AG09309 (cell line): ENCODE data around the gene ZNF581.

Source experiments
- DNase-seq: peaks from one replicate; pipeline ENCODE4 v3.0.0-alpha.2; 2010; ENCODE audit warnings: low read depth
- H3K4me3 ChIP-seq: 2 replicates; pipeline ENCODE4 v1.5.1; 2011; ENCODE audit warnings: mild to moderate bottlenecking, low read depth, low read length, moderate library complexity; ENCODE audit not compliant: control insufficient read depth
- TF ChIP-seq, protein P1 (sequence below): IDR thresholded peaks from 2 replicates; pipeline ENCODE4 v1.5.1; 2011; ENCODE audit warnings: mild to moderate bottlenecking, low read depth, low read length, inconsistent platforms; ENCODE audit not compliant: insufficient read depth, control insufficient read depth; ENCODE audit errors: missing control alignments

The ZNF581 gene

DNA sequence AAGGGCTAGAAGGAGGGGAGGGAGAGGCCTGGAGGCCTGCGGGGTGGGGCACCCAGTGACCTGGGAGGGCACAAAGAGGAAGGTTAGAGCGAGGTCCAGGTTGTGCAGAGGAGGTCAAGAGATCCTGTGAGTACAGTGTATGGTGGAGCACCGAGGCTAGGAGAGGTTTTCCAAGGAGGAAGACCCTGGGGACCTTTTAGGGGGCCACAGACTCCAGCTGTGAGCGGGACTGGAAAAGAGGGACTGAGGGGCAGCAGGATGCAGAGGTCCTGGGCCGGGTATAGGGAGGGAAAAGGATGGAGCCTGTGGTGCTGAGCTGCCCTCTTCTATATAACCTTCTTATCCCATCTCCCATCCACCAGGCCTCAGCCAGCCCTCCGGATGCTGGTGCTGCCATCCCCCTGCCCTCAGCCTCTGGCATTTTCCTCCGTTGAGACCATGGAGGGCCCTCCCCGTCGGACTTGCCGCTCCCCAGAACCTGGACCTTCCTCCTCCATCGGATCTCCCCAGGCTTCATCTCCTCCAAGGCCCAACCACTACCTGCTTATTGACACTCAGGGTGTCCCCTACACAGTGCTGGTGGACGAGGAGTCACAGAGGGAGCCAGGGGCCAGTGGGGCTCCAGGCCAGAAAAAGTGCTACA, 863 bp downstream of the ZNF581 start:
- TF ChIP-seq, protein P1, sequence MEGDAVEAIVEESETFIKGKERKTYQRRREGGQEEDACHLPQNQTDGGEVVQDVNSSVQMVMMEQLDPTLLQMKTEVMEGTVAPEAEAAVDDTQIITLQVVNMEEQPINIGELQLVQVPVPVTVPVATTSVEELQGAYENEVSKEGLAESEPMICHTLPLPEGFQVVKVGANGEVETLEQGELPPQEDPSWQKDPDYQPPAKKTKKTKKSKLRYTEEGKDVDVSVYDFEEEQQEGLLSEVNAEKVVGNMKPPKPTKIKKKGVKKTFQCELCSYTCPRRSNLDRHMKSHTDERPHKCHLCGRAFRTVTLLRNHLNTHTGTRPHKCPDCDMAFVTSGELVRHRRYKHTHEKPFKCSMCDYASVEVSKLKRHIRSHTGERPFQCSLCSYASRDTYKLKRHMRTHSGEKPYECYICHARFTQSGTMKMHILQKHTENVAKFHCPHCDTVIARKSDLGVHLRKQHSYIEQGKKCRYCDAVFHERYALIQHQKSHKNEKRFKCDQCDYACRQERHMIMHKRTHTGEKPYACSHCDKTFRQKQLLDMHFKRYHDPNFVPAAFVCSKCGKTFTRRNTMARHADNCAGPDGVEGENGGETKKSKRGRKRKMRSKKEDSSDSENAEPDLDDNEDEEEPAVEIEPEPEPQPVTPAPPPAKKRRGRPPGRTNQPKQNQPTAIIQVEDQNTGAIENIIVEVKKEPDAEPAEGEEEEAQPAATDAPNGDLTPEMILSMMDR: no peak

GRCh38 chr19:55644842-55645511, 1.5 kb downstream of the ZNF581 start:
- TF ChIP-seq, protein P1: no peak
- DNase-seq: no peak
- peak overlapping the region; percentile 78 for H3K4me3 ChIP-seq

More for the DNA sequence above, 863 bp downstream of the ZNF581 start:
- peak overlapping the region; percentile 78 for H3K4me3 ChIP-seq
- DNase-seq: no peak

DNA sequence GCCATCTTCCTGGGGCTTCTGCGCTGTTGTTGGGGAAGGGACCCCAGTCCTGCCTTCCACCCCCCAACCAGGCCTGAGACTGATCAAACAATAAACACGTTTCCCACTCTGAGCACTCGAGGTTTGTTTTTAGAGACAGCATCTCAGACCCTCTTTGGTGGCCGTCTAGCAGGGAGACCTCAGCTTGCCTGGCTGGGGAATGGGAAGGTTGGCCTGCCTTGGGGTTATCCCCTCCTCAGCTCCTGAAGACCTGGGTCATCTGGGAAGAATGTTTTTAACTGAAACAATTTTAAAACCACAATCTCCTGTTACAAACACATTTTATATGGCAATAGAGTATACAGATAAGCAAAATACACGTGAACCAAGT, 2.0 kb downstream of the ZNF581 start:
- no peak overlapping the region for H3K4me3 ChIP-seq
- no peak for DNase-seq
- TF ChIP-seq, protein P1: no peak

DNA sequence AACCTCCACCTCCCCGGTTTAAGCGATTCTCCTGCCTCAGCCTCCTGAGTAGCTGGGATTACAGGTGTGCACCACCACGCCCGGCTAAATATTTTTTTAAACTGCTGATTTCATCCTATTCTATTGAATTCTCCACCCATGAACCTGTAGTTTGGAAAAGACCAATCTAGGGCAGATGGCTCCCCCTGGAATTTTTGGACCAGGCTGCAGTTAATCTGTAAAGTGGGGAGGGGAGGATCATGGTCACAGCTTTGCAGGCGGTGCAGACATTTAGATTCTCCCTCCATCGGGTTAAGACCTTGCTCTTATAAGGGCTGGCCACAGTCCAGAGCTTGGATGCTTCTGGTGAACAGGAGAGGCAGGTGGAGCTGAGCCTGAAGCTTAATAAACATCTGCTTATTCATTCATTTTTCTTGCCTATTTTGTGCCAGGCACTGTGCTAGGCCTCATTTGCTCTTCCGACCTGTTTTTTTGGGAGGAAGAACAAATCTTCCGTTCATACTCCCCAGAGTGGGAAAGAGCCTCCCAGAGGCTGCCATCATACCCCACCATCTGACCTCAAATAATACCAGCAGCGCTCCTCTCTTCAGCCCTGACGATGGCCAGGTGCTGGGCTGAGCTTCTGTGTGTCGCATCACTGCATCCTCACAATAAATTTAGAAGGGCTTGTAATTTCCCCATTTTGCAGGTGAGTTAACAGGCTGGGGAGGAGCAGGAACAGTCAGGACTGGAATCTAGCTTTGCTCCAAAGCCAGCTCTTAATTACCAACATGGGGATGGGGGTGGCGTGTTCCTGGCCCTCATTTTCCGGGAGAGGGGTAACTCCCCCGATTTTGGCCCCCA, 3.7 kb downstream of the ZNF581 start:
- DNase-seq: no peak
- TF ChIP-seq, protein P1: no peak
- peak overlapping the region; percentile 55 for H3K4me3 ChIP-seq

GRCh38 chr19:55647732-55648584, 4.5 kb downstream of the ZNF581 start, which contains the start of gene CCDC106:
Gene CCDC106, plus strand, starts transcription at chr19:55648212. Its CDS starts 835 bp downstream, at chr19:55649047.
- DNase-seq: no peak
- peak within 1 kb of the TSS; percentile 55 for H3K4me3 ChIP-seq
- TF ChIP-seq, protein P1: no peak

- DNase-seq: no peak
- TF ChIP-seq, protein P1: no peak
Measured at GRCh38 chr19:55648585-55649267, 5.3 kb downstream of the ZNF581 start.

More at GRCh38 chr19:55648585-55649267, 5.3 kb downstream of the ZNF581 start:
- H3K4me3 ChIP-seq: peak overlapping the region; percentile 55
